22Rv1 (cell line): Measurements from ENCODE around the gene TOP3A.
"Not testable (repeated sequence)": the region's sequence is repeated elsewhere in the genome, so short reads cannot be mapped to it uniquely, and the experiment has no call there.

Experiments used
- H3K27ac ChIP-seq: fragments of 450-650 bp; 2 replicates; pipeline ENCODE4 v1.5.1; 2017
- ZFX ChIP-seq: fragments of 450-650 bp; IDR thresholded peaks from 2 replicates; pipeline ENCODE4 v1.6.1; 2017; ENCODE audit warnings: antibody characterized with exemption, borderline replicate concordance
- TF ChIP-seq, protein P1 (sequence below): fragments of 450-650 bp; IDR thresholded peaks from 2 replicates; pipeline ENCODE4 v1.5.1; 2017; ENCODE audit warnings: mild to moderate bottlenecking

TOP3A gene

DNA sequence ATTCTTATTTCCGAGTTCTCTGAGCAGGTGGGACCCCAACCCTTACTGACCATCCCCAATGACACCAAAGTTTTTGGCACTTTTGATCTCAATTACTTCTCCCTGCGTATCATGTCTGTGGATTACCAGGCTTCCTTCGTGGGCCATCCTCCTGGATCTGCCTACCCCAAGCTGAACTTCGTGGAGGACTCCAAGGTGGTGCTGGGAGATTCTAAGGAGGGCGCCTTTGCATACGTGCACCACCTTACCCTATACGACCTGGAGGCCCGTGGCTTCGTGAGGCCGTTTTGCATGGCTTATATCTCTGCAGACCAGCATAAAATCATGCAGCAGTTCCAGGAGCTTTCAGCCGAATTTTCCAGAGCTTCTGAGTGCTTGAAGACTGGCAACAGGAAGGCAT, 1.2 kb upstream of the TOP3A start:
- peak overlapping the region; percentile 93 for H3K27ac ChIP-seq
- TF ChIP-seq, protein P1, sequence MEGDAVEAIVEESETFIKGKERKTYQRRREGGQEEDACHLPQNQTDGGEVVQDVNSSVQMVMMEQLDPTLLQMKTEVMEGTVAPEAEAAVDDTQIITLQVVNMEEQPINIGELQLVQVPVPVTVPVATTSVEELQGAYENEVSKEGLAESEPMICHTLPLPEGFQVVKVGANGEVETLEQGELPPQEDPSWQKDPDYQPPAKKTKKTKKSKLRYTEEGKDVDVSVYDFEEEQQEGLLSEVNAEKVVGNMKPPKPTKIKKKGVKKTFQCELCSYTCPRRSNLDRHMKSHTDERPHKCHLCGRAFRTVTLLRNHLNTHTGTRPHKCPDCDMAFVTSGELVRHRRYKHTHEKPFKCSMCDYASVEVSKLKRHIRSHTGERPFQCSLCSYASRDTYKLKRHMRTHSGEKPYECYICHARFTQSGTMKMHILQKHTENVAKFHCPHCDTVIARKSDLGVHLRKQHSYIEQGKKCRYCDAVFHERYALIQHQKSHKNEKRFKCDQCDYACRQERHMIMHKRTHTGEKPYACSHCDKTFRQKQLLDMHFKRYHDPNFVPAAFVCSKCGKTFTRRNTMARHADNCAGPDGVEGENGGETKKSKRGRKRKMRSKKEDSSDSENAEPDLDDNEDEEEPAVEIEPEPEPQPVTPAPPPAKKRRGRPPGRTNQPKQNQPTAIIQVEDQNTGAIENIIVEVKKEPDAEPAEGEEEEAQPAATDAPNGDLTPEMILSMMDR: no peak
- TF ChIP-seq ZFX: no peak

DNA sequence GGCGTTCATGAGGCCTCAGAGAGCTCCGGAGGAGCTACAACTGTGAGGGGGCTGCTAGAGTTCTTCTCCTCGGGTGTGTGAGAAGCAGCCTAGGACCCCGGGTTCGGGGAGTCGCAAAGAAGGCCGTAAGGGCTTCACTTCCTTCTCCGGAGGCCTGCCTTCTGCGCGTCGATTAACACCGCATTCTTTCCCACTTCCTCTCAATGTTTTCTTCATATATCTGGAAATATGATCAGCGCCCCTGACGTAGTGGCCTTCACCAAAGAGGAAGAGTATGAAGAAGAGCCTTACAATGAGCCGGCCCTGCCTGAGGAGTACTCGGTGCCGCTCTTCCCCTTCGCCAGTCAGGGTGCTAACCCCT, 748 bp upstream of the TOP3A start:
- TF ChIP-seq, protein P1: no peak
- no peak for TF ChIP-seq ZFX
- peak overlapping the region; percentile 93 for H3K27ac ChIP-seq

DNA sequence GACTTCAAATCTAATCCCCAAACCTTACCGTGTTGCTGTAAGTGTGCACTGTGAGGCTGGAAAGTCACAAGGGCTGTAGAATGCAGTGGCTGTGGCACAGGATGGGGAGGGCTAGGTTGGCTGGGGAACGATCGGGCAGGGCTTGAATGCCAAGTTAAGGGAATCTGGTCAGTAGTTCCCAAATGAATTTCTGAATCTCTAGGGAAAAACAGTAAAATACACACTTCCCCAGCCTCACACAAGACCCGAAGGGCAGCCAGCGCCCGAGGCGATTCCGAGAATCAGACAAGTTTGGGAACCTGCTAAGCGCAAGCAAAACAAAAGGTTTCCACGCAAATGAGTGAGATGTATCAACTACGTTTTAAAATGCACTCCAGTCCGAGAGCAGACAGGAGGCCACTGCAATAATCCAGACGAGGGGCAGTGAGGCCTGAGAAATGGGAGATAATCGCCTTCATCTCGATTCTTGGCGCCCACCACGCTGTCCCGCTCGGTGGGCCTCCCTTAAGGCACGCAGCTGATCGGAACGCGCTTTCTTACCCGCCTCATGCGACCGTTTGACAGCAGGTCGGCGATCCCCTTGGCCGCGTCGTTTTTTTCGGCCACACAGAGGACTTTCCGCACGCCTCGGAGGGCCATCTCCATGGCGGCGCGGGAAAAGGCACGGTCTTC, 599 bp downstream of the TOP3A start:
- peak overlapping the region; percentile 93 for H3K27ac ChIP-seq
- TF ChIP-seq, protein P1: no peak
- TF ChIP-seq ZFX: no peak

DNA sequence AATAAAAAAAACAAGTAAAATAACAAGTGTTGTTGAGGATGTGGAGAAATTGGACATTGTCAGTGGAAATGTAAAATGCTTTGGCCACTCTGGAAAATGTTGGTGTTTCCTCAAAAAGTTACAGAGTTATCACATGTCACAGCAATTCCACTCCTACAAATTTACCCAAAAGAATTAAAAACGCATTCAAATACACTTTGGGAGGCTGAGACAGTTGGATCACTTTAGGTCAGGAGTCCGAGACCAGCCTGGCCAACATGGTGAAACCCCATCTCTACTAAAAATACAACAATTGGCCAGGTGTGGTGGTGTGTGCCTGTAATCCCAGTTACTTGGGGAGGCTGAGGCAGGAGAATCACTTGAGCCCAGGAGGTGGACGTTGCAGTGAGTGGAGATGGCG, 5.6 kb downstream of the TOP3A start:
- no peak overlapping the region for H3K27ac ChIP-seq

DNA sequence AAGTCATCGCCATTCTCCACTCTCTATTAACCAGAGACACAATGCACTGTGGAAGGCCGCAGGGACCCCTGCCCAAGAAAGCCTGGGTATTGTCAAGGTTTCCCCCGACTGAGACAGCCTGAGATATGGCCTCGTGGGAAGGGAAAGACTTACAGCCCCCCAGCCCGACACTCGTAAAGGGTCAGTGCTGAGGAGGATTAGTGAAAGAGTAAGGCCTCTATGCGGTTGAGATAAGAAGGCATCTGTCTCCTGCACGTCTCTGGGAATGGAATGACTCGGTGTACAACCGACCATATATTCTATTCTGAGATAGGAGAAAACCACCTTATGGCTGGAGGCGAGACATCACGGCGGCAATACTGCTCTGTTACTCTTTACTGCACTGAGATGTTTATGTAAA, 11.6 kb downstream of the TOP3A start:
- H3K27ac ChIP-seq: not testable (repeated sequence)

More for the DNA sequence above, 5.6 kb downstream of the TOP3A start:
- TF ChIP-seq ZFX: no peak
- TF ChIP-seq, protein P1: no peak

DNA sequence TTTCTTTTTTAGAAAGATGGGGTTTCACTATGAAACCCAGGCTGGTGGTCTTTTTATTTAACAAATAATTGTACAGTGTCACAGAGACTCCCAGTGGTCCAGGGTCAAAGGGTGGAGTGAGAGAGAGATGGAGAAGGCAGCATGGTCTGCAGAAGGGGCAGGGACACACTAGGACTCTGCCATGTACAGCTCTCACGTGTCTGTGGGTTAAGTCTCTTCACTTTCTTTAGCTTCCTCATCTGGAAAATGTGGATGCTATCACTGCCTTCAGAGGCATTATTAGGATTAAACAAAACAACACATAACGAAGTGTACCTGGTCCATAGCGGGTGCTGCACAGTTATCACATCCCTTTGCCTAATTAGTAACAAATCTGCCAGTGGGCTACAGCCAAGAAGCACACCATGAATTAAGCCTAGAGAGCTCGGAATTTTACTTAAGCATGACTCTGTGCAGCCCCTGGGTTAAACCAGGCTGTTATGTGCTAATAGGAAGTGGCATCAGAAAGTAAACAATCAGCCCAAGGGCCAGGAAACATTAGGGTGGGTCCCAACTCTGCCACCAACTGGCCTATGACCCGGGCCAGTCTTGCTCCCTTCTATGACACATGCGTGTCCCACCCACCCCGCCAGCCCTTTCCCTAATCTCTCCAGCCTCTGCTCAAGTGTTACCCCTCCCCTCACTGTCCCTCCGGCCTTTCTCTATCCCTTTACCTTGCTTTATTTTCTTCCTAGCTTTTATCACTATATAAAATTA, 13.9 kb downstream of the TOP3A start:
- TF ChIP-seq ZFX: no peak
- TF ChIP-seq, protein P1: no peak
- no peak overlapping the region for H3K27ac ChIP-seq

DNA sequence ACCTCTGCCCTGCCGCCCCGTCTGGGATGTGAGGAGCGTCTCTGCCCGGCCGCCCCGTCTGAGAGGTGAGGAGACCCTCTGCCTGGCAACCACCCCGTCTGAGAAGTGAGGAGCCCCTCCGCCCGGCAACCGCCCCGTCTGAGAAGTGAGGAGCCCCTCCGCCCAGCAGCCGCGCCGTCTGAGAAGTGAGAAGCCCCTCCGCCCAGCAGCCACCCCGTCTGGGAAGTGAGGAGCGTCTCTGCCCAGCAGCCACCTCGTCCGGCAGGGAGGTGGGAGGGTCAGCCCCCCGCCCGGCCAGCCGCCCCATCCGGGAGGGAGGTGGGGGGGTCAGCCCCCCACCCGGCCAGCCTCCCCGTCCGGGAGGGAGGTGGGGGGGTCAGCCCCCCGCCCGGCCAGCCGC, 16.7 kb downstream of the TOP3A start:
- not testable (repeated sequence) for H3K27ac ChIP-seq

DNA sequence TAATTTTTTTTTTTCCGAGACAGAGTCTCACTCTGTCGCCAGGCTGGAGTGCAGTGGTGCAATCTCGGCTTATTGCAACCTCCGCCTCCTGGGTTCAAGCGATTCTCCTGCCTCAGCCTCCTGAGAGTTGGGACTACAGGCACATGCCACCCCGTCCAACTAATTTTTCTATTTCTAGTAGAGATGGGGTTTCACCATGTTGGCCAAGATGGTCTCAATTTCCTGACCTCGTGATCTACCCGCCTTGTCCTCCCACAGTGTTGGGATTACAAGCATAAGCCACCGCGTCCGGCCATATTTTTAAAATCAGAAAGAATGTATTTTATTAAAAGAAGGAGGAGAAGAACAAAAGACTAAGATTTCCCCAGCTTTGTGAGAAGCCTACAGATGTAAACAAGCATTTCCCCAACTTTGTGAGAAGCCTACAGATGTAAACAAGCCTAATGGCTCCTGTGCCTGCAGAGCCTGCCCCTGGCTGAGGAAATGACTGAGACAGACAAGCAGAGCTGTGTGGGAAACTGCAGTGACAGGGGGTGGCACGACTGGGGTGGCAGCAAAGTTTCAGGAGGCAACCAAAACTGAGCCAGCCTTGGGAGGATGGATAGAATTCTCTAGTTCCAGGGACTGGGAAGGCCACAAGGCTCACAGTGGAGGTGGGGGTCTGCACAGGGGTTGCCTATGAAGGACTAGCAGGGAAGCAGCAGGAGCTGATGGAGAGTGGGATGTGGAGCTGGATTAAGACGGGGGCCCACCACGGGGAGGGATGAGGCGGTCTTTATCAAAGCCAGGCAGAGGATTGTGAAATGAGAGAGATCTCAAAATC, 22.9 kb downstream of the TOP3A start:
- no peak overlapping the region for H3K27ac ChIP-seq
- TF ChIP-seq ZFX: no peak
- TF ChIP-seq, protein P1: no peak
